GM20000 (cell line): ENCODE data around the gene PLCL2.
A peak's percentile ranks its signal among the peaks of the same experiment; 100 is the strongest.

Experiments
- DNase-seq: peaks from one replicate; pipeline ENCODE4 v3.0.0; 2012; ENCODE audit warnings: low spot score
- CTCF ChIP-seq: IDR thresholded peaks from 2 replicates; pipeline ENCODE4 v1.5.1; 2012; ENCODE audit warnings: mild to moderate bottlenecking, control low read depth; ENCODE audit errors: extremely low read depth, missing control alignments

Gene PLCL2

DNA sequence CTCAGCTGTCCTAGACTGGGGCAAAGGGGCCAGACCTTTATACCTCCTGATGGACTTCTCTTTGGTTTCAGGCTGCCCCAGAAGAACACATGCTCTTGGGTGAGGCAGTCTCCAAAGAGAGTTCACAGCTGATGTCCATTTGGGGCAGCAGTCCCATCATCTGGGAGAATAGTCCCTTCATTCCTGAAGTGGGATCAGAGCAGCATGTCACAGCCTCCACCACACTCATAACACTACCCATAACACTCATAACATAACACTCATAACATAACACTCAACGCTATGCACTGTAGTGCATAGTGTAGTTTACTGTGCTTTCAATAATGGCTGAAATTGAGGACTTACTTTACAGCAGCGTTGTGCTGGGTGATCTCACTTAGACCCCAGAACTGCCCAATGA, 36.7 kb upstream of the PLCL2 start:
- DNase-seq: no peak
- TF ChIP-seq CTCF: no peak

- peak; percentile 54 for DNase-seq
- TF ChIP-seq CTCF: no peak
These were observed 35.5 kb upstream of the PLCL2 start for GRCh38 chr3:16849229-16849628.

GRCh38 chr3:16849795-16850194, 35.0 kb upstream of the PLCL2 start:
- DNase-seq: no peak
- TF ChIP-seq CTCF: no peak

DNA sequence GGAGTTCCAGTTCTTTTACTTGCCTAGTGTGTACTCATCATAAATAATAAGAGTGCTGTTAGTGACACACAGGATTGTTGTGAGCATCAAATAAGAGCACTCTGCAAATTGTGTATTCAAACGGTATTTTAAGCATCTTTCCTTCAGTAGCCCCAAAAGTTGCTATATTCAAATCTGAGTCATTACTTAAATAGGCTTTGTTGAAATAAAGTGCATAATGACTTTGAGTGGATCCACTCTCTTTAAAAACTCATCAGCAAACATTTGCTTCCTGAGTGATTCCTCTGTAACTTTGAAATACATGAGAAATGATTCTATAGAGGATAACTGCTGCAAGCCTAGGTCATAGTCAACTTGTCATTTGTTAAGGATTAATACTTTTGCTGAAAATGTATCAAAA, 29.3 kb upstream of the PLCL2 start:
- no peak for DNase-seq

GRCh38 chr3:16860234-16860633, 24.5 kb upstream of the PLCL2 start:
- no peak for TF ChIP-seq CTCF
- DNase-seq: no peak

More for the DNA sequence above, 29.3 kb upstream of the PLCL2 start:
- no peak for TF ChIP-seq CTCF

DNA sequence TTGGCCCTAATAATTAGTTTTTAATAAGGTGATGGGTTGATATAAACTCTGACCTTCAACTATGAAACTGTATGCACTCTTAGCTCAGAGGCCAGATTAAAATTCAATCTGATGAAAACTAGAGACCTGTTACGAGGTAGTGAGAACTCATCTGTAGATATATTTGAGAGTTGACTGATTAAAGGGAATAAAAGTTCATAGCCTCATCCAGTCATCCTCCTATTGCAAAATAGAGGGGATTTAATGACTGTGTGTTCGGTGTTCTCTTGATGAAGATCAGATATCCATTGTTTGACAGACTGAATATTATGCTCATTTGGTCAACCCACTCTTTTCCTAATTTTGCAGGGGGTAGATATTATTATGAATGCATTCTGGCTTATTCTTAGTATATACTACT, 23.3 kb upstream of the PLCL2 start:
- TF ChIP-seq CTCF: no peak
- DNase-seq: no peak

- no peak for TF ChIP-seq CTCF
- no peak for DNase-seq
These were observed 20.0 kb upstream of the PLCL2 start for GRCh38 chr3:16864610-16865313.
